Neutrophil (primary cell): ENCODE measurements around the gene SMARCA4.
"Not testable (repeated sequence)": the region's sequence is repeated elsewhere in the genome, so short reads cannot be mapped to it uniquely, and the experiment has no call there.

Source experiments
- H3K27ac ChIP-seq: fragments of 200-600 bp; sonication (generic); 2 replicates; pipeline ENCODE4 v1.5.1; 2016; ENCODE audit warnings: mild to moderate bottlenecking, moderate library complexity
- H3K27me3 ChIP-seq: fragments of 200-600 bp; sonication (generic); 2 replicates; pipeline ENCODE4 v1.6.0; 2016; ENCODE audit warnings: mild to moderate bottlenecking
- H3K36me3 ChIP-seq: fragments of 200-600 bp; sonication (generic); 2 replicates; pipeline ENCODE4 v1.5.1; 2017
- H3K4me1 ChIP-seq, 2 experiments: fragments of 200-600 bp in 1 of 2; sonication (generic) in 1 of 2; 1 replicate in 1 of 2; 2 replicates in 1 of 2; pipeline versions ENCODE4 v1.5.1 to v1.6.1; 2013 to 2016; ENCODE audit warnings: low read depth in 1 of 2, low read length in 1 of 2, mild to moderate bottlenecking in 1 of 2, moderate library complexity in 1 of 2; ENCODE audit not compliant: control insufficient read depth in 1 of 2, insufficient read depth in 1 of 2
- H3K4me3 ChIP-seq, 2 experiments: fragments of 200-600 bp in 1 of 2; sonication (generic) in 1 of 2; 1 replicate in 1 of 2; 2 replicates in 1 of 2; pipeline ENCODE4 v1.5.1; 2013 to 2016; ENCODE audit warnings: low read depth in 1 of 2, low read length in 1 of 2, mild to moderate bottlenecking in 1 of 2, moderate library complexity in 1 of 2
- H3K9me3 ChIP-seq: fragments of 200-600 bp; sonication (generic); 2 replicates; pipeline ENCODE4 v1.5.1; 2016
- TF ChIP-seq, protein P1 (sequence below): fragments of 200-600 bp; sonication (generic); IDR thresholded peaks from 2 replicates; pipeline ENCODE4 v1.5.1; 2016; ENCODE audit warnings: antibody characterized with exemption

Gene SMARCA4

DNA sequence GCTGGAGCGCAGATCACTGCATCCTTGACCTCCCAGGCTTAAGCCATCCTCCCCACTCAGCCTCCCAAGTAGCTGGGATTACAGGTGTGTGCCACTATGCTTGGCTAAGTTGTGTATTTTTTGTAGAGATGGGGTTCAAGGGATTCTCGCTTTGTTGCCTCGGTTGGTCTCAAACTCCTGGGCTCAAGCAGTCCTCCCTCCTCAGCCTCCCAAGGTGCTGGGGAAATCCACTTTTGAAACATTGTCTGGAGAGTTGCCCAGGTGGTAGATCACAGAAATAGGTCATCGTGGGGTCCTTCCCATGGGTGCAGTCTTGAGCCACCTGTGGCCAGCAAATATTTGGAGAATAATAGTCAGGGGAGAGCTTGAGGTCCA is 133.7 kb downstream of the SMARCA4 start:
- H3K36me3 ChIP-seq: no peaks in the 10 kb centered on the region
- peaks cover 7% of the 10 kb centered on the region for H3K27me3 ChIP-seq
- H3K9me3 ChIP-seq: no peaks in the 10 kb centered on the region
- TF ChIP-seq, protein P1, sequence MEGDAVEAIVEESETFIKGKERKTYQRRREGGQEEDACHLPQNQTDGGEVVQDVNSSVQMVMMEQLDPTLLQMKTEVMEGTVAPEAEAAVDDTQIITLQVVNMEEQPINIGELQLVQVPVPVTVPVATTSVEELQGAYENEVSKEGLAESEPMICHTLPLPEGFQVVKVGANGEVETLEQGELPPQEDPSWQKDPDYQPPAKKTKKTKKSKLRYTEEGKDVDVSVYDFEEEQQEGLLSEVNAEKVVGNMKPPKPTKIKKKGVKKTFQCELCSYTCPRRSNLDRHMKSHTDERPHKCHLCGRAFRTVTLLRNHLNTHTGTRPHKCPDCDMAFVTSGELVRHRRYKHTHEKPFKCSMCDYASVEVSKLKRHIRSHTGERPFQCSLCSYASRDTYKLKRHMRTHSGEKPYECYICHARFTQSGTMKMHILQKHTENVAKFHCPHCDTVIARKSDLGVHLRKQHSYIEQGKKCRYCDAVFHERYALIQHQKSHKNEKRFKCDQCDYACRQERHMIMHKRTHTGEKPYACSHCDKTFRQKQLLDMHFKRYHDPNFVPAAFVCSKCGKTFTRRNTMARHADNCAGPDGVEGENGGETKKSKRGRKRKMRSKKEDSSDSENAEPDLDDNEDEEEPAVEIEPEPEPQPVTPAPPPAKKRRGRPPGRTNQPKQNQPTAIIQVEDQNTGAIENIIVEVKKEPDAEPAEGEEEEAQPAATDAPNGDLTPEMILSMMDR: no peak
- no peak overlapping the region for H3K4me3 ChIP-seq
- peak overlapping the region; percentile 85 for H3K27ac ChIP-seq
- peaks cover 69 to 75% of the 10 kb centered on the region in 2 experiments for H3K4me1 ChIP-seq

DNA sequence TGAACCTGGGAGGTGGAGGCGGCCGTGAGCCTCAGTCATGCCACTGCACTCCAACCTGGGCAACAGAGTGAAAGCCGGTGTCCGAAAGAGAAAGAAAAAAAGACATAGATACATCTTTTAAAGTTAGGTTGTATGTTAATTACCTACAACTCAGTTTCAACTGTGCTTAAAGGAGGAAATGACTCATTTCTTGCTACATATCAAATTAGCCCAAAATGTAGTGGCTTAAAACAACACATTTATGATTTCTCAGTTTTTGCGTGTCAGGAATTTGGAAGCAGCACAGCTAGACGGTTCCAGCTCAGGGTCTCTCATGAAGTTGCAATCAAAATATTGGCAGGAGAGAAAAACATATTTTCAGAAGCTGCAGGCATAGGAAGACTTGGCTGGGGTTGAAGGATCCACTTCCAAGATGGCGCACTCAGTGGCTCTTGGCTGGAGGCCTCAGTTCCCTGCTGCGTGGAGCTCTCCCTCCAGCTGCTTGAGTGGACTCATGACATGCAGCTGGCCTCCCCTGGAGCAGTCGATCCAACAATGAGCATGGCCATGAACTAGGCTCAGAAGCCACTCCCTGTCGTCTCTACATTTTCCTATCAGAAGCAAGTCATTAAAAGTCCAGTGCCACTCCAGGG is 135.5 kb downstream of the SMARCA4 start:
- peaks cover 55 to 58% of the 10 kb centered on the region in 2 experiments for H3K4me1 ChIP-seq
- H3K27ac ChIP-seq: peak overlapping the region; percentile 85
- H3K9me3 ChIP-seq: no peaks in the 10 kb centered on the region
- TF ChIP-seq, protein P1: no peak
- no peaks in the 10 kb centered on the region for H3K36me3 ChIP-seq
- H3K27me3 ChIP-seq: no peaks in the 10 kb centered on the region
- no peak overlapping the region for H3K4me3 ChIP-seq

DNA sequence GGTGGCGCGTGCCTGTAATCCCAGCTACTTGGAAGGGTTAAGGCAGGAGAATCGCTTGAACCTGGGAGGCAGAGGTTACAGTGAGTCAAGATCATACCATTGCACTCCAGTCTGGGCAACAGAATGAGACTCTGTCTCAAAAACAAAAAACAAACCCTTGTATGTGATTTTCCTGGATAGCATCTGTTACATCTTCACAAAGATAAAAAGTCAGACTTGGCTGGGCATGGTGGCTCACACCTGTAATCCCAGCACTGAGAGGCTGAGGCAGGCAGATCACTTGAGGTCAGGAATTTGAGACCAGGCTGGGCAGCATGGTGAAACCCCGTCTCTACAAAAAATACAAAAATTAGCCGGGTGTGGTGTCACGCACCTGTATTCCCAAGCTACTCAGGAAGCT is 136.5 kb downstream of the SMARCA4 start:
- not testable (repeated sequence) for H3K36me3 ChIP-seq, H3K4me3 ChIP-seq, H3K27ac ChIP-seq, H3K9me3 ChIP-seq, H3K27me3 ChIP-seq
- peaks cover 45 to 48% of the 10 kb centered on the region in 2 experiments for H3K4me1 ChIP-seq

DNA sequence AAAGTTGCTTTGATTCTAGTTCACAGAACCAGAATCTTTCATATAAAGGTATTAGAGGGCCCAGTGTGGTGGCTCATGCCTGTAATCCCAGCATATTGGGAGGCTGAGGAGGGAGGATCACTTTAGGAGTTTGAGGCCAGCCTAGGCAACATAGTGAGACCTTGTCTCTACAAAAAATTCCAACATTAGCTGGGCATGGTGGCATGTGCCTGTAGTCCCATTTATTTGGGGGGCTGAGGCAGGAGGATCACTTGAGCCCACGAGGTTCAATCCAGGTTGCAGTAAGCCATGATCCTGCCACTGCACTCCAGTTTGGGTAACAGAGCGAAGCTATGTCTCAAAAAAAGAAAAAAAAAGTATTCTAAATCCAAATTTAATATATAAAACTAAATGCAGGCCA is 137.5 kb downstream of the SMARCA4 start:
- H3K27me3 ChIP-seq: no peaks in the 10 kb centered on the region
- TF ChIP-seq, protein P1: no peak
- no peak overlapping the region for H3K27ac ChIP-seq
- H3K36me3 ChIP-seq: no peaks in the 10 kb centered on the region
- H3K4me3 ChIP-seq: no peak overlapping the region
- peaks cover 35 to 38% of the 10 kb centered on the region in 2 experiments for H3K4me1 ChIP-seq
- no peaks in the 10 kb centered on the region for H3K9me3 ChIP-seq

DNA sequence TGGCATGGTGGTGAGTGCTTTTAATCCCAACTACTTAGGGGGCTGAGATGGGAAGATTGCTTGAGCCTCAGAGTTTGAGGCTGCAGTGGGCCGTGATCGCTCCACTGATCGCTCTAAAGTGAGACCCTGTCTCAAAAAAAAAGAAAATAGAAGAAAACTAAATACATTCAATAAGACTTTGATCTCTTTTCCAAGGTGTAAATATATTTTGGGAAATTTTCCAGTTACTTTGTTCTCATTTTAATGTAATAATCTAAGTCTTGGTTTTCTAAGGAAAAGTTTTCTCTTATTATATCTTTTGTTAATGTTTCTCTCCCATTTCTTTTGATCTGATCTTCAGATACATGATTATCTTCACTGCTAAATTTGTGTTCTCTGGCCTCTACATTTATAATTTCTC is 138.0 kb downstream of the SMARCA4 start:
- TF ChIP-seq, protein P1: no peak
- no peaks in the 10 kb centered on the region for H3K36me3 ChIP-seq

DNA sequence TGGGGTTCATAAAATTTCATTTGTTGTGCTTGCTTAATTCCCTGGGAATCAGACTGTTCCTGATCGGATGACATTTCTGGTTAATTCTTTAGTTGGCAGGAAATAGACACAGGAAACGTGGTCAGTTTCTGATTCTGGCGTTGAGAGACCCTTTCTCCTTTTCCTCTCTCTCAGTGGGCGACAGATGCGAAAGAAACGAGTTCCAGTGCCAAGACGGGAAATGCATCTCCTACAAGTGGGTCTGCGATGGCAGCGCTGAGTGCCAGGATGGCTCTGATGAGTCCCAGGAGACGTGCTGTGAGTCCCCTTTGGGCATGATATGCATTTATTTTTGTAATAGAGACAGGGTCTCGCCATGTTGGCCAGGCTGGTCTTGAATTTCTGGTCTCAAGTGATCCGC is 139.2 kb downstream of the SMARCA4 start:
- Histone ChIP-seq H3K36me3 (no peaks in the 10 kb centered on the region), H3K27ac (no peak overlapping the region), H3K9me3 (no peaks in the 10 kb centered on the region)

More for the DNA sequence above, 138.0 kb downstream of the SMARCA4 start:
- Histone ChIP-seq H3K4me1 (peaks cover 30 to 33% of the 10 kb centered on the region in 2 experiments), H3K4me3 (no peak overlapping the region), H3K27ac (no peak overlapping the region), H3K9me3 (no peaks in the 10 kb centered on the region), H3K27me3 (no peaks in the 10 kb centered on the region)

More for the DNA sequence above, 139.2 kb downstream of the SMARCA4 start:
- TF ChIP-seq, protein P1: no peak
- Histone ChIP-seq H3K4me3 (no peak overlapping the region), H3K27me3 (no peaks in the 10 kb centered on the region), H3K4me1 (peaks cover 18 to 21% of the 10 kb centered on the region in 2 experiments)
